Neuronal stem cell (in vitro differentiated cells): ENCODE results near the gene COL28A1.

ENCODE experiments used
- DNase-seq: peaks from one replicate; pipeline ENCODE4 v3.0.0-alpha.2; 2013; ENCODE audit warnings: low spot score
- H2AFZ ChIP-seq: one replicate; pipeline ENCODE4 v1.6.1; 2013; ENCODE audit warnings: mild to moderate bottlenecking, low read length, inconsistent platforms
- H2AK5ac ChIP-seq: 2 replicates; pipeline ENCODE4 v1.6.1; 2013; ENCODE audit warnings: low read depth, mild to moderate bottlenecking, inconsistent platforms, low read length, moderate library complexity, mixed read lengths
- H2BK120ac ChIP-seq: 2 replicates; pipeline ENCODE4 v1.6.1; 2013; ENCODE audit warnings: low read depth, mild to moderate bottlenecking, inconsistent platforms, low read length, moderate library complexity, mixed read lengths
- H2BK12ac ChIP-seq: one replicate; pipeline ENCODE4 v1.6.1; 2013; ENCODE audit warnings: low read length, inconsistent platforms
- H2BK15ac ChIP-seq: 2 replicates; pipeline ENCODE4 v1.6.1; 2013; ENCODE audit warnings: mild to moderate bottlenecking, low read length, inconsistent platforms, mixed read lengths
- H2BK5ac ChIP-seq: one replicate; pipeline ENCODE4 v1.6.1; 2013; ENCODE audit warnings: inconsistent platforms, mild to moderate bottlenecking, low read length, moderate library complexity
- H3K14ac ChIP-seq: one replicate; pipeline ENCODE4 v1.6.1; 2013; ENCODE audit warnings: low read length, inconsistent platforms
- H3K18ac ChIP-seq: 2 replicates; pipeline ENCODE4 v1.6.1; 2013; ENCODE audit warnings: low read length, inconsistent platforms
- H3K23ac ChIP-seq: 2 replicates; pipeline ENCODE4 v1.6.1; 2013; ENCODE audit warnings: low read depth, mild to moderate bottlenecking, mixed read lengths, low read length, inconsistent platforms; ENCODE audit not compliant: poor library complexity
- H3K27ac ChIP-seq: replicated peaks from 3 replicates; pipeline ENCODE4 v1.5.1; 2013; ENCODE audit warnings: low read length, inconsistent platforms
- H3K27me3 ChIP-seq, 3 experiments: 2 replicates each; pipeline ENCODE4 v1.6.1; 2013; ENCODE audit warnings: low read length in 3 of 3, mild to moderate bottlenecking in 2 of 3, inconsistent platforms in 1 of 3, low read depth in 1 of 3, mixed read lengths in 1 of 3, moderate library complexity in 1 of 3; ENCODE audit not compliant: control insufficient read depth in 3 of 3, insufficient read depth in 3 of 3
- H3K36me3 ChIP-seq, 2 donors: replicated peaks in 1 of 2; 2 replicates each; pipeline ENCODE4 v1.6.1; 2013; ENCODE audit warnings: low read length in 2 of 2; ENCODE audit not compliant: control insufficient read depth in 2 of 2, insufficient read depth in 2 of 2
- H3K4ac ChIP-seq: 2 replicates; pipeline ENCODE4 v1.6.1; 2013; ENCODE audit warnings: inconsistent platforms, mild to moderate bottlenecking, low read length, moderate library complexity
- H3K4me1 ChIP-seq, 2 donors: 1 replicate in 1 of 2; 2 replicates in 1 of 2; pipeline ENCODE4 v1.6.1; 2013; ENCODE audit warnings: low read length in 2 of 2, low read depth in 1 of 2; ENCODE audit not compliant: control insufficient read depth in 2 of 2, insufficient read depth in 1 of 2
- H3K4me2 ChIP-seq: one replicate; pipeline ENCODE4 v1.6.1; 2013; ENCODE audit warnings: mild to moderate bottlenecking, low read length, inconsistent platforms; ENCODE audit not compliant: insufficient read depth, poor library complexity, severe bottlenecking
- H3K4me3 ChIP-seq, 2 donors: 2 replicates each; pipeline ENCODE4 v1.5.1; 2013; ENCODE audit warnings: low read length in 2 of 2, mild to moderate bottlenecking in 2 of 2, inconsistent platforms in 1 of 2, moderate library complexity in 1 of 2
- H3K79me1 ChIP-seq: one replicate; pipeline ENCODE4 v1.6.1; 2013; ENCODE audit warnings: low read depth, mild to moderate bottlenecking, inconsistent platforms, low read length, moderate library complexity
- H3K9ac ChIP-seq: one replicate; pipeline ENCODE4 v1.6.1; 2013; ENCODE audit warnings: mild to moderate bottlenecking, low read depth, low read length, inconsistent platforms; ENCODE audit not compliant: poor library complexity
- H3K9me3 ChIP-seq, 2 donors: replicated peaks in 1 of 2; 2 replicates each; pipeline versions ENCODE3 to v1.6.1; 2013; ENCODE audit warnings: low read length in 2 of 2, mild to moderate bottlenecking in 2 of 2, inconsistent platforms in 1 of 2, low read depth in 1 of 2, mixed read lengths in 1 of 2, moderate library complexity in 1 of 2; ENCODE audit not compliant: control insufficient read depth in 2 of 2, insufficient read depth in 1 of 2
- H4K8ac ChIP-seq: one replicate; pipeline ENCODE4 v1.6.1; 2013; ENCODE audit warnings: low read depth, mild to moderate bottlenecking, inconsistent platforms, low read length, moderate library complexity
- H4K91ac ChIP-seq: one replicate; pipeline ENCODE4 v1.6.1; 2013; ENCODE audit warnings: low read length, low read depth, mild to moderate bottlenecking, inconsistent platforms; ENCODE audit not compliant: poor library complexity
- WGBS, 2 donors: extraction: QIAGEN DNeasy Blood & Tissue Kit; methylation state at CpG; one replicate each; pipeline ENCODE4 v1.1.7; 2013; ENCODE audit warnings: missing lambda C conversion rate in 2 of 2, mixed read lengths in 1 of 2; ENCODE audit not compliant: insufficient read length in 2 of 2, insufficient replicate concordance in 1 of 2; ENCODE audit errors: extremely low coverage in 2 of 2; 5-methylcytosine and 5-hydroxymethylcytosine counted together

Gene COL28A1

DNA sequence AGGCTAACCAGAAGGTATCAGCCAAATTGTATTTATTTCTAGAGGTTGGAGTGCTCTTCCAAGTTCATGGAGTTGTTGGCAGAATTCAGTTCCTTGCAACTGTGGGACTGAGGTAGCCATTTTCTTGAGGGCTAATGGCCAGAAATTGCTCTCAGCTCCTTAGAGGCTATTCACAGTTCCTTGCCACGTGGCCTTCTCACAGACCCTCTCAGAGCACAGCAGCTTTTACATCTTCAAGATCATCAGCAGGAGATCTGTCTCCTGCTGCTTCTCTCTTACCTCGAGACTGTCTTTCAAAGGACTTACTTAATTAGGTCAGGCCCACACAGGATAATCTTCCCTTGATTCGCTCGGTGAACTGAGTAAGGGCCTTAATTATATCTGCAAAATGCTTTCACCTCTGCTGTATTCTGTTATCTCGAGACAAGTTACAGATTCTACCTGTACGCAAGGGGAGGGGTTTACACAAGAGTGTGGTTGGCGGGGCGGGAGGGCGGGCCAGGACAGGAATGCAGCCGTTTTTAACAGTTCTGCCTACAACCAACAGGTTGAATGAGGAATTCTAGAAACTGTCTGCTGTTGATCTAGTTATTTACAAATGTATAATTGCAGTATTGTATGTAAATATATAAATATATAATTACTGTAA lies 46.0 kb upstream of the COL28A1 start:
- Histone ChIP-seq H3K27me3 (no peaks in the 10 kb centered on the region), H3K14ac (no peak overlapping the region), H3K9ac (no peak overlapping the region), H2BK120ac (no peak overlapping the region), H3K36me3 (peaks cover 0 to 48% of the 10 kb centered on the region in 2 donors), H2BK5ac (no peak overlapping the region), H3K23ac (no peak overlapping the region), H4K91ac (no peak overlapping the region), H3K4me1 (peaks cover 0 to 5% of the 10 kb centered on the region in 2 donors), H3K27ac (no peak overlapping the region), H3K79me1 (no peaks in the 10 kb centered on the region), H4K8ac (no peak overlapping the region), H3K4me2 (no peak overlapping the region), H2AFZ (no peak overlapping the region), H3K9me3 (no peaks in the 10 kb centered on the region), H2AK5ac (no peak overlapping the region), H3K4ac (no peak overlapping the region), H3K4me3 (no peak overlapping the region), H2BK12ac (no peak overlapping the region), H3K18ac (no peak overlapping the region), H2BK15ac (no peak overlapping the region)
- no CpG with 5 or more reads among the region's 10 CpGs for WGBS, 2 donors
- DNase-seq = peak; percentile 9

DNA sequence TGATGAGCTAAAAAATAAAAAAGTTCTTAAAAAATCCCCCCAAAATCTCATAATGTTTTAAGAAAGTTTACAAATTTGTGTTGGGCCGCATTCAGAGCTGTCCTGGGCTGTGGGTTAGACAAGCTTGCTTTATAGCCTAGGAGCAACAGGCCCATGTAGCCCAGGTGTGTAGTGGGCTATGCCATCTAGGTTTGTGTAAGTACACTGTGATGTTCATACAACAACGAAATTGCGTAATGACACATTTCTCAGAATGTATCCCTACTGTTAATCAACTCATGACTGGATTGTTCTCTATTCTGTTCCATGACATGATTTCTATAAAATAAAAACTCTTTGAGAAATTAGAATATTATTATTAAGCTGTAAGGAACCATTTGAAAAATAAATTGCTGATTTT lies 44.0 kb upstream of the COL28A1 start:
- Histone ChIP-seq H3K27me3 (no peaks in the 10 kb centered on the region), H3K4ac (no peak overlapping the region), H3K18ac (no peak overlapping the region), H3K23ac (no peak overlapping the region), H3K79me1 (no peaks in the 10 kb centered on the region), H2BK5ac (no peak overlapping the region), H3K9ac (no peak overlapping the region), H3K4me1 (peaks cover 0 to 5% of the 10 kb centered on the region in 2 donors), H2BK12ac (no peak overlapping the region), H2BK15ac (no peak overlapping the region), H3K27ac (no peak overlapping the region), H3K36me3 (peaks cover 0 to 61% of the 10 kb centered on the region in 2 donors), H2AK5ac (no peak overlapping the region), H2AFZ (no peak overlapping the region), H4K8ac (no peak overlapping the region), H2BK120ac (no peak overlapping the region), H3K4me3 (no peak overlapping the region), H3K14ac (no peak overlapping the region), H3K4me2 (no peak overlapping the region), H3K9me3 (no peaks in the 10 kb centered on the region), H4K91ac (no peak overlapping the region)
- WGBS, 2 donors = no CpG with 5 or more reads among the region's 3 CpGs
- DNase-seq = no peak

DNA sequence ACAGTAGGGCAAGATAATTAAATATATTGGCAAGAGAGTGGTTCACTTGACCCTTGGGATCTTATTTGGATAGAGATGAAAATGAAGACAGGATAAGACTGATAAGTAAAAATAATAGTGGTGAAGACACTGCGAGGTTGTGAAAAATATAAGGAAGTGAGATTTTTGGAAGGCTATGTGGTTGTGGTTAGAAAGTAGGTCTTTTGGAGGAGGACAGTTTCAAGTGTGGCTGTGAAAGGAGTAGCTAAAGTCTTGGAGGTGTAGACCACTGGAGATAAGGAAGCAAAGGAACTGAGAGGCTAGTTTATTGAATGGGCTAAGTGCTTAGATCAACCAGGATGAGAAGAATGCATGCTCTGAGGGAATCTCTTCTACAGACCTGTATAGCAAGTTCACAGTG lies 42.2 kb upstream of the COL28A1 start:
- Histone ChIP-seq H3K36me3 (peaks cover 0 to 70% of the 10 kb centered on the region in 2 donors), H2AFZ (no peak overlapping the region), H3K79me1 (no peaks in the 10 kb centered on the region), H4K91ac (no peak overlapping the region), H2BK5ac (no peak overlapping the region), H2BK12ac (no peak overlapping the region), H3K4ac (no peak overlapping the region), H3K27ac (no peak overlapping the region), H3K4me2 (no peak overlapping the region), H3K27me3 (no peaks in the 10 kb centered on the region), H3K4me3 (no peak overlapping the region), H3K14ac (no peak overlapping the region), H4K8ac (no peak overlapping the region), H3K18ac (no peak overlapping the region), H2BK120ac (no peak overlapping the region), H3K23ac (no peak overlapping the region), H2BK15ac (no peak overlapping the region), H3K4me1 (peaks cover 0 to 5% of the 10 kb centered on the region in 2 donors), H3K9me3 (peaks cover 0 to 3% of the 10 kb centered on the region in 2 donors), H2AK5ac (no peak overlapping the region), H3K9ac (no peak overlapping the region)
- 100% methylated on average over 1 of the region's 1 CpG; no CpG with 5 or more reads in 1 of the 2 donors for WGBS, 2 donors
- no peak for DNase-seq

DNA sequence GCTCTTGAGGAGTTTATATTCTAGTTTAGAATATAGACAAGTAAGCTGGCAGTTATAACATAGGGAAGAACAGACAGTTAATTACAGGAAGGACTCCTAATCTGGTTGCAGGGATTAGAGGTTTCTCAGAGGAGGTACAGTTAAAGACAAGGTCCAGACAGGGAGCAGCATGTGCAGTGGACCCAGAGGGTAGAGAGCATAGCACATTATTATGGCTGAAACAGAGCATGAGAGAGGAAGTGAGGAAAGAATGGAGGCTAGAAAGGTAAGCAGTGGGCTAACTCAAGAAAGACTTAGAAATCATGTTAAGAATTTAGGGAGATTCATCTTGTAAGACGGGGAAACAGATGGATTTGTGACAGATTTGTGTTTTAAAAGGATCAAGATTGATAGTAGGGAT lies 40.7 kb upstream of the COL28A1 start:
- H3K14ac ChIP-seq = no peak overlapping the region
- peaks cover 0 to 73% of the 10 kb centered on the region in 2 donors for H3K36me3 ChIP-seq
- no peak overlapping the region for H3K18ac ChIP-seq
- no peak overlapping the region for H4K8ac ChIP-seq
- no peak overlapping the region for H3K4me2 ChIP-seq
- H3K4ac ChIP-seq = no peak overlapping the region
- no peaks in the 10 kb centered on the region for H3K27me3 ChIP-seq
- H3K23ac ChIP-seq = no peak overlapping the region
- no peak overlapping the region for H2BK15ac ChIP-seq
- H3K9ac ChIP-seq = no peak overlapping the region
- H2BK12ac ChIP-seq = no peak overlapping the region
- H4K91ac ChIP-seq = no peak overlapping the region
- peaks cover 0 to 1% of the 10 kb centered on the region in 2 donors for H3K4me1 ChIP-seq
- H2AK5ac ChIP-seq = no peak overlapping the region
- H2BK5ac ChIP-seq = no peak overlapping the region
- H3K9me3 ChIP-seq = peaks cover 0 to 5% of the 10 kb centered on the region in 2 donors
- no peak overlapping the region for H2BK120ac ChIP-seq
- DNase-seq = no peak
- no peaks in the 10 kb centered on the region for H3K79me1 ChIP-seq
- no peak overlapping the region for H2AFZ ChIP-seq
- no CpG with 5 or more reads among the region's 1 CpG for WGBS, 2 donors
- no peak overlapping the region for H3K27ac ChIP-seq
- no peak overlapping the region for H3K4me3 ChIP-seq
